NCI-H2196 treated with DMSO at 0.1 percent for 48 hours (cell line): ENCODE results near the gene CPO.

Experiments used
- DNase-seq: peaks from one replicate; lab custom pipeline; 2025; ENCODE audit not compliant: unreplicated experiment; lab: John Stamatoyannopoulos, UW

The CPO gene

DNA sequence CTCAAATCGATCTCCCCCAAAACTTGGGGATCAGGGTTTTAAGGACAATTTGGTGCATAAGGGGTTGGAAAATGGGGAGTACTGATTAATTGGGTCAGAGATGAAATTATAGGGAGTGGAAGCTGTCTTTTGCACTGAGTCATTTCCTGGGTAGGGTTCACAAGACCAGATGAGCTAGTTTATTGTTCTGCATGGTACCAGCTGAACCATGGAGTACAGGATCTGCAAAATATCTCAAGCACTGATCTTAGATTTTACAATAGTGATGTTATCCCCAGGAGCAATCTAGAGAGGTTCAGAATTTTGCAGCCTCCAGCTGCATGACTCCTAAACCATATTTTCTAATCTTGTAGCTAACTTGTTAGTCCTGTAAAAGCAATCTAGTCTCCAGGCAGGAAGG is 73.1 kb downstream of the CPO start:
- DNase-seq, result no peak

DNA sequence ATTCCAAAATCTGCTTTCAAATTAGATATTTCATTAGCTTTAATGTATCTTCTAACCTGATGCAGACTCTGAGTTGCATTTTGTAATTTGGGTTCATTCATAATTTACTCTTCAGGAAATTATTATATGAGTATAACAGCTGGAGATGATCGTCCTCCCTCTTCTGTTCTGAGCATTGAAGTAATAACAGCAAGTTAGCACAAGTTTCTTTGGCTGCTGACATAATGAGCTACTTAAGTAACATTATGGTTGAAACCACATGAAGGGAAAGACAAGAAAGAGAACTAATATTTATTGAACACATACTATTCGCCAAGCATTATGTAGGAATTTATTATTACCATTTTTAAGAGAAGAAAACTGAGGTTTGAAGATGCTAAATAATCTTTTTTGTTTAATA is 75.1 kb downstream of the CPO start:
- DNase-seq, result no peak

DNA sequence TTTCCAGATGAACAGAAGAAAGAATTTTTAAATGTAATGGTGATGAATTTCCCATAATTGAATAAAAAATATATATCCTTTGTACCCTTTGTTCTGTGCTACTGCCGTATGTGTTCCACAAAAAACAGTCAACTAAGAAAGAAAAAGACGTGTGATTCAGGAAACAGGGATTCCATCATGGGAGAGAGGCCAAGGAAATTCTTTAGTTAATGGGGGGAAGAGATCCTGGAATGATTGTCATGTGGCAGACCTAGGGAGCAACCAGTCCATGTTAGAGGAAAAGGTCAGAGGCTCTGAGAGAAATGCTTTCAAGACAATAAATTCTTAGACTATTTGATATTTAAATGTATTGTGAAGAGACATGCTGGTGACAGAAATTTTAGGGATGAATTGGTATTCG is 76.6 kb downstream of the CPO start:
- DNase-seq, result no peak
